Stimulated activated CD4-positive, alpha-beta T cell treated with anti-CD3 and anti-CD28 coated beads, Interleukin-12 subunit alpha, Interleukin-12 subunit beta, amount 100 ng/mL, for 24 hours (primary cell): ENCODE data around the gene MAT2B.

Experiments used
- DNase-seq, 2 experiments: peaks; one replicate each; pipeline ENCODE4 v3.0.0-alpha.2; 2020; ENCODE audit warnings: low read depth in 2 of 2

The MAT2B gene

GRCh38 chr5:163505368-163506094 is at the start of gene MAT2B:
Gene MAT2B, plus strand, starts transcription at chr5:163505619. Its CDS starts 68 bp downstream, at chr5:163505687.
- DNase-seq, result peak; percentile 89 to 91

GRCh38 chr5:163456029-163456589 is 49.3 kb upstream of the MAT2B start:
- no peak for DNase-seq

- no peak for DNase-seq
Observed at GRCh38 chr5:163456840-163457239, 48.6 kb upstream of the MAT2B start.

GRCh38 chr5:163458778-163459385 is 46.5 kb upstream of the MAT2B start:
- DNase-seq, result no peak

- no peak for DNase-seq
Observed at GRCh38 chr5:163459462-163459818, 46.0 kb upstream of the MAT2B start.

- DNase-seq, result peak; percentile 87 to 90
Observed at GRCh38 chr5:163459819-163460561, 45.4 kb upstream of the MAT2B start, which contains the start of gene NUDCD2. Gene NUDCD2, minus strand, starts transcription at chr5:163460102. Its CDS starts 52 bp downstream, at chr5:163460050.

- DNase-seq, result no peak
Observed at GRCh38 chr5:163460562-163461171, 44.8 kb upstream of the MAT2B start, which contains the start of gene HMMR. Gene HMMR, plus strand, starts transcription at chr5:163460632. Its CDS starts 61 bp downstream, at chr5:163460693.

GRCh38 chr5:163463063-163463435 is 42.4 kb upstream of the MAT2B start:
- DNase-seq, result no peak

GRCh38 chr5:163467682-163468081 is 37.7 kb upstream of the MAT2B start:
- DNase-seq, result no peak

GRCh38 chr5:163473635-163474243 is 31.7 kb upstream of the MAT2B start:
- no peak for DNase-seq

GRCh38 chr5:163475411-163475810 is 30.0 kb upstream of the MAT2B start:
- no peak for DNase-seq

GRCh38 chr5:163478126-163478981 is 27.1 kb upstream of the MAT2B start:
- DNase-seq, result no peak

- DNase-seq, result no peak
Observed at GRCh38 chr5:163478982-163479271, 26.5 kb upstream of the MAT2B start.

- no peak for DNase-seq
Observed at GRCh38 chr5:163489055-163489744, 16.2 kb upstream of the MAT2B start.

- DNase-seq, result no peak
Observed at GRCh38 chr5:163489745-163490075, 15.7 kb upstream of the MAT2B start.

- no peak for DNase-seq
Observed at GRCh38 chr5:163496286-163496685, 9.1 kb upstream of the MAT2B start.

GRCh38 chr5:163497315-163497714 is 8.1 kb upstream of the MAT2B start:
- no peak for DNase-seq

GRCh38 chr5:163498886-163499285 is 6.5 kb upstream of the MAT2B start:
- no peak for DNase-seq

GRCh38 chr5:163502521-163502920 is 2.9 kb upstream of the MAT2B start:
- DNase-seq, result no peak
